ENCODE results near the gene SCN9A. TPM values are rescaled to one million over a fixed set of nuclear protein-coding genes. Genes with fewer than 3 reads are reported as not detected.

SCN9A gene
- total RNA-seq, 6 donors from 2014 or later = 5.8 to 24.1 (median 9.8) TPM

DNA sequence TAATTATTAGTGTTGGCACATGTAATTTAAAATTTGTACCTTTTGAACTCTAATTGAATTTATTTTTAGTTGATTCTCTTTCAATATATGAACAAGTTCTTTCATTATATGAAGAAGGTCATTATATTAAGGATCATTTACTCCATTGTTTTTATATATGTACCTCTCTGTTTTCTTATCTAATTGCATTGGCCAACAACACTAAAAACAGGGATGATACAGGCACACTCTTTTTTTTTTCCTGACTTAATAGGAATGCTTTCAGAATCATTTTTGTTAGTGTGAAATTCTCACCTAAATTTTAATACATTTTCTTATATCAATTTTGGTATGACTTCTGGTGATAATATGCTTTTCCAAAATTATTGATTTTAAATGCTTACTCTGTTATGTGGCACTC lies 173.0 kb downstream of the SCN9A start:
- Histone ChIP-seq H3K27ac (no peak overlapping the region), H3K36me3 (no peaks in the 10 kb centered on the region), H3K4me1 (no peaks in the 10 kb centered on the region), H3K27me3 (no peaks in the 10 kb centered on the region), H3K9me3 (no peaks in the 10 kb centered on the region), H3K4me3 (no peak overlapping the region)
- DNase-seq (no peak), ATAC-seq (ENCODE audit: low FRiP score in 2 of 2) (no peak)
- TF ChIP-seq POLR2A (IDR thresholded peaks at IDR 0.05) (no peak), EP300 (IDR thresholded peaks at IDR 0.05) (no peak), POLR2AphosphoS5 (IDR thresholded peaks at IDR 0.05) (no peak)
- TF ChIP-seq, protein P1, sequence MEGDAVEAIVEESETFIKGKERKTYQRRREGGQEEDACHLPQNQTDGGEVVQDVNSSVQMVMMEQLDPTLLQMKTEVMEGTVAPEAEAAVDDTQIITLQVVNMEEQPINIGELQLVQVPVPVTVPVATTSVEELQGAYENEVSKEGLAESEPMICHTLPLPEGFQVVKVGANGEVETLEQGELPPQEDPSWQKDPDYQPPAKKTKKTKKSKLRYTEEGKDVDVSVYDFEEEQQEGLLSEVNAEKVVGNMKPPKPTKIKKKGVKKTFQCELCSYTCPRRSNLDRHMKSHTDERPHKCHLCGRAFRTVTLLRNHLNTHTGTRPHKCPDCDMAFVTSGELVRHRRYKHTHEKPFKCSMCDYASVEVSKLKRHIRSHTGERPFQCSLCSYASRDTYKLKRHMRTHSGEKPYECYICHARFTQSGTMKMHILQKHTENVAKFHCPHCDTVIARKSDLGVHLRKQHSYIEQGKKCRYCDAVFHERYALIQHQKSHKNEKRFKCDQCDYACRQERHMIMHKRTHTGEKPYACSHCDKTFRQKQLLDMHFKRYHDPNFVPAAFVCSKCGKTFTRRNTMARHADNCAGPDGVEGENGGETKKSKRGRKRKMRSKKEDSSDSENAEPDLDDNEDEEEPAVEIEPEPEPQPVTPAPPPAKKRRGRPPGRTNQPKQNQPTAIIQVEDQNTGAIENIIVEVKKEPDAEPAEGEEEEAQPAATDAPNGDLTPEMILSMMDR (IDR thresholded peaks at IDR 0.05) = no peak

DNA sequence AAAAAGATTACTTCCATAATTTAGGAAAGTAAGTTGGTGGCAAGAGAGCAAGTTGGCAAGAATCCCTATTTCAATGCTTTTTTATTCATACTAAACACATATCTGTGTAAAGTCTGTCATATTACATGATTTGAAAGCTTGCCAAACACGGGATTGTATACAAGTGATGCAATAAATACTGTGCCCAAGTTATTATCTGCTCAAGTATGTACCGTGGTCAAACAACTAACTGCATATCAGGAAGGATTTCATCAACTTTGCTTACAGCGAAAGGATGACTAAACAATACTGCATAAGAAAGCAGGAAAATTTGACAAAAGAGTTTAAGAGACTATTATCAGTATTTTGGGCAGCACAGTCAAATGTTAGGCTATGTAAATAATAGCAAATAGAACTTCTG lies 178.3 kb downstream of the SCN9A start:
- no peak overlapping the region for H3K4me3 ChIP-seq
- no peaks in the 10 kb centered on the region for H3K27me3 ChIP-seq
- H3K9me3 ChIP-seq = no peaks in the 10 kb centered on the region
- ATAC-seq (ENCODE audit: low FRiP score in 2 of 2) (no peak), DNase-seq (no peak)
- no peaks in the 10 kb centered on the region for H3K36me3 ChIP-seq
- no peak for TF ChIP-seq POLR2AphosphoS5 (IDR thresholded peaks at IDR 0.05)
- H3K27ac ChIP-seq = no peak overlapping the region
- H3K4me1 ChIP-seq = no peaks in the 10 kb centered on the region
- WGBS, 2 donors = 53 to 54% methylated on average over 3 of the region's 3 CpGs

DNA sequence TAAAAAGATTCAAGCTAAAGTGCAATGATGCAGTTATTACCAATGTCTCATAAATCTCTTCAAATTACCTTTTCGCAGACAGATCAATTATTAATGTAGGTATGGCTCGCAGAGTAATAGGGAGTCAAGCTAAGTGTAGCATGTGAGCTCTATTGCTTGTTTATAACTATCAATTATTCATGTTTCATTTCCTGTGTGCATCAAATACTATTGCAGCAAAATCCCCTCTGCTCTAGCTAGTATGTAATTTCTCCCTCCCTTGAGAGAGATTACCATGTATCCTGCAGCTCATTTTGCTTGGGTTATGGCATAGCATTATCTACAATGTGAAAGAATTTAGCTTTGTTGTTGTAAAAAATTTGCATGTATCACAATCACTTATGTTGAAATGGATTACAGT lies 182.3 kb downstream of the SCN9A start:
- no peak overlapping the region for H3K27ac ChIP-seq
- H3K4me1 ChIP-seq = no peaks in the 10 kb centered on the region
- no peaks in the 10 kb centered on the region for H3K27me3 ChIP-seq
- no peaks in the 10 kb centered on the region for H3K9me3 ChIP-seq
- no peaks in the 10 kb centered on the region for H3K36me3 ChIP-seq
- no peak for DNase-seq
- WGBS, 2 donors = 89 to 91% methylated on average over 2 of the region's 2 CpGs
- no peak overlapping the region for H3K4me3 ChIP-seq
- TF ChIP-seq POLR2A (IDR thresholded peaks at IDR 0.05) (no peak), EP300 (IDR thresholded peaks at IDR 0.05) (no peak), POLR2AphosphoS5 (IDR thresholded peaks at IDR 0.05) (no peak)
- TF ChIP-seq, protein P1 (IDR thresholded peaks at IDR 0.05) = no peak
- ATAC-seq (ENCODE audit: low FRiP score in 2 of 2) = no peak

DNA sequence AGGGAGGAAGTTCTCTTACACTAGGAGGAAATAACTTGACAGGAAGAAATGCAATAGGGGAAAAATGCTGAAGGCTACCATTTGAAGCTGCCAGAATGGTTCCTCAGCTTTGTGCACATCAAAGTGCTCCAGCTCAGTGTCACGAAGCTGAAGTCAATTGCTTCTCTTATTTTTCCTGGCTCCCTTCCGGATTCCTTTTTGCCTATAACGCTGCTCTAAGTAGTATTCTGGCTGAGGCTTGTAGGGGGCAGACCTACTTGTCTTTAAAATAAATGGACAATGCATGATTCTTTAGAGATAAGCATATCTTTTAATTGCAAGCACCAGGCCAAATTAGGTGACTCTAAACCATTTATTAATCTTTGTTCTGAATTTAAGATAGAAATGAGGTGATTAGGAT lies 187.7 kb downstream of the SCN9A start:
- TF ChIP-seq, protein P1 (IDR thresholded peaks at IDR 0.05) = no peak
- TF ChIP-seq POLR2A (IDR thresholded peaks at IDR 0.05) = no peak
- TF ChIP-seq POLR2AphosphoS5 (IDR thresholded peaks at IDR 0.05) = no peak
- TF ChIP-seq EP300 (IDR thresholded peaks at IDR 0.05) = no peak
- H3K4me1 ChIP-seq = no peaks in the 10 kb centered on the region
- 18 to 27% methylated on average over 3 of the region's 3 CpGs for WGBS, 2 donors
- no peaks in the 10 kb centered on the region for H3K36me3 ChIP-seq
- no peak overlapping the region for H3K4me3 ChIP-seq
- H3K27ac ChIP-seq = no peak overlapping the region
- no peaks in the 10 kb centered on the region for H3K9me3 ChIP-seq
- H3K27me3 ChIP-seq = no peaks in the 10 kb centered on the region
- ATAC-seq (ENCODE audit: low FRiP score in 2 of 2) (no peak), DNase-seq (no peak)

DNA sequence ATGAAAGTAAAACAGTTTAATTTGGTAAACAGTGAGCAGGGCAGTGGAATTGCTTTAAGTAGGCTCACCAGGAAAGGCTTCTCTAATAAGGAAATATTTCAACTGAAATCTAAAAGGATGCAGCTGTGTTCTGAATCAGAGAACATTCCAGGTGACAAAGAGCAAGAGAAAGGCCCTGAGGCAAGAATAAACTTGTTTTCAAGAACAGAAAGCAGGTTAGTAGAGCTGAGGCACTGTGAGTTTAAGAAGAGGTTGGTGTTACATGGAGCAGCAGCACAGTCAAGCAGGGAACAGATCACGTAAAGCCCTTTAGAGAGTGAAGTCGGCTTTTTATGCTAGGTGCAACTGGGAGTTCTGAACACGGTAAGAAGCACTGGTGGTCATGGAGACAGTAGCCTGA lies 191.0 kb downstream of the SCN9A start:
- Histone ChIP-seq H3K4me1 (no peaks in the 10 kb centered on the region), H3K27me3 (no peaks in the 10 kb centered on the region), H3K9me3 (no peaks in the 10 kb centered on the region), H3K4me3 (no peak overlapping the region), H3K36me3 (no peaks in the 10 kb centered on the region), H3K27ac (no peak overlapping the region)
- ATAC-seq (ENCODE audit: low FRiP score in 2 of 2) = no peak
- WGBS, 2 donors = 78 to 85% methylated on average over 3 of the region's 3 CpGs
- no peak for TF ChIP-seq POLR2A (IDR thresholded peaks at IDR 0.05)
- TF ChIP-seq POLR2AphosphoS5 (IDR thresholded peaks at IDR 0.05) = no peak
- TF ChIP-seq, protein P1 (IDR thresholded peaks at IDR 0.05) = no peak
- DNase-seq = no peak

All from upper lobe of left lung (tissue), 6 donors.